Posterior vena cava (tissue), 2 donors: ENCODE measurements around the gene MAD1L1. TPM values are rescaled to one million over a fixed set of nuclear protein-coding genes. Genes with fewer than 3 reads are reported as not detected.
"Not testable (repeated sequence)": the region's sequence is repeated elsewhere in the genome, so short reads cannot be mapped to it uniquely, and the experiment has no call there.

Experiments
- DNase-seq: peaks from one replicate; pipeline ENCODE4 v3.0.0-alpha.2; 2020; ENCODE audit warnings: low spot score
- intact Hi-C, 2 donors: fragments of 100-400 bp; cut with DNase I; formaldehyde crosslinking; loops; one replicate each; pipeline versions ENCODE4 v1.14.1 to v1.14.2; 2022 to 2023
- total RNA-seq, 2 donors: library from RNA; stranded (reverse); fragmentation: NEBNext Ultra II Directional; extraction: Animal tissue kit (Norgen Biotek cat#: 25700); gene quantifications; one replicate each; pipeline ENCODE4 v1.2.1, GENCODE V29; 2021
- donor health status: DM: yes; HTN: yes; CAD: no.
- donor health status: DM: yes; HTN: yes; CAD: no.

Gene MAD1L1
- total RNA-seq, 2 donors from 2014 or later, result 17.3 to 24.7 TPM

- DNase-seq, result no peak
Observed at GRCh38 chr7:1893036-1893435, 339.7 kb downstream of the MAD1L1 start.

GRCh38 chr7:1892011-1892965 is 340.5 kb downstream of the MAD1L1 start:
- intact Hi-C loops, result no loop called here
- DNase-seq, result no peak

More at GRCh38 chr7:1893036-1893435, 339.7 kb downstream of the MAD1L1 start:
- intact Hi-C loops, result no loop called here

GRCh38 chr7:1890289-1891235 is 342.2 kb downstream of the MAD1L1 start:
- intact Hi-C loops, result no loop called here
- no peak for DNase-seq

DNA sequence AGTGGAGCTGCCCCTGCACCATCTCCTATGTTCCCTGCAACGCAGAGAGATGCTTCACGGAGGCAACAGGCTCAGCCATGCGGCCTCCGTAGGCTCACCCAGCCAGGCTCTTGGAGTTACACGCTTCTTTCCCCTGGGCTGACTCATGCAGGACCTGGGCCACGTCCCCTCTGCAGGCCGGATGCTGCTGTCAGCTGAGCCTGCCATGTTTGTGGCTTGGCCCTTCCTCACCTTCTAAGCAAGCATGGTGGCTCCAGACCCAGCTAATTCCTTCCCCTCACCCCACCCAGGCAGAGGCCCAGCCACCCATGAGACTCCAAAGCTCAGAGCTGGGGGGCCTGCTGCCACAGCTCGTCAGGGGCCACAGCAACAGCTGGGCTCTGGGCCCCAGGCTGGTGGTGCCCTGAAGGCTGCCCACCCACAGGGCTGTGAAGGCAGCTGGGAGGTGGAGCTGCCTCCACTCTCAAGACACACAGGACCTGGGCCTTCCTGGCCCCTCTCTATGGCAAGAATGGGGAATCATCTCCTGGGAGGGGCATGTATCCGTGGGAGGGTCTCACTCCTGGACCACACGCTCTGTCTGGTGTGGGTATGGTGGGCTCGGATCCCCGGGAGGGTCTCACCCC is 343.1 kb downstream of the MAD1L1 start:
- intact Hi-C loops, result loop anchor here in 1 of 2 donors (10.0 kb wide), 1 partner anchor 1415 kb away; no protein-coding TSS in a partner anchor

GRCh38 chr7:1889091-1889490 is 343.7 kb downstream of the MAD1L1 start:
- intact Hi-C loops, result loop anchor here in 1 of 2 donors (10.0 kb wide), 1 partner anchor 1414 kb away; no protein-coding TSS in a partner anchor
- no peak for DNase-seq

More for the DNA sequence above, 343.1 kb downstream of the MAD1L1 start:
- no peak for DNase-seq

GRCh38 chr7:1888425-1888824 is 344.3 kb downstream of the MAD1L1 start:
- DNase-seq, result no peak
- intact Hi-C loops, result loop anchor here in 1 of 2 donors (10.0 kb wide), 1 partner anchor 1414 kb away; no protein-coding TSS in a partner anchor

DNA sequence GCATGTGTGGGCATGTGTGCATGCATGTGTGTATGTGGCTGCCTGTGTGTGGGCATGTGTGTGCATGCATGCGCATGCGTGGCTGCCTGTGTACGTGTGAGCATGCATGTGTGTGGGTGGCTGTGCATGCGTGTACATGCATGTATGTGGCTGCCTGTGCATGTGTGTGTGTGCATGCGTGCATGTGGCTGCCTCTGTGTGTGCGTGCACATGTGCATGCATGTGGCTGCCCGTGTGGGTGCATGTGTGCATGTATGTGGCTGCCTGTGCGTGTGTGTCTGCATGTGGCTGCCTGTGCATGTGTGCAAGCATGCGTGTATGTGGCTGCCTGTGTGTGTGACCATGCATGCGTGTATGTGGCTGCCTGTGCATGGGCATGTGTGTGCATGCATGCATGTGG is 345.5 kb downstream of the MAD1L1 start:
- intact Hi-C loops, result loop anchor here in 1 of 2 donors (10.0 kb wide), 1 partner anchor 1412 kb away; no protein-coding TSS in a partner anchor
- no peak for DNase-seq

DNA sequence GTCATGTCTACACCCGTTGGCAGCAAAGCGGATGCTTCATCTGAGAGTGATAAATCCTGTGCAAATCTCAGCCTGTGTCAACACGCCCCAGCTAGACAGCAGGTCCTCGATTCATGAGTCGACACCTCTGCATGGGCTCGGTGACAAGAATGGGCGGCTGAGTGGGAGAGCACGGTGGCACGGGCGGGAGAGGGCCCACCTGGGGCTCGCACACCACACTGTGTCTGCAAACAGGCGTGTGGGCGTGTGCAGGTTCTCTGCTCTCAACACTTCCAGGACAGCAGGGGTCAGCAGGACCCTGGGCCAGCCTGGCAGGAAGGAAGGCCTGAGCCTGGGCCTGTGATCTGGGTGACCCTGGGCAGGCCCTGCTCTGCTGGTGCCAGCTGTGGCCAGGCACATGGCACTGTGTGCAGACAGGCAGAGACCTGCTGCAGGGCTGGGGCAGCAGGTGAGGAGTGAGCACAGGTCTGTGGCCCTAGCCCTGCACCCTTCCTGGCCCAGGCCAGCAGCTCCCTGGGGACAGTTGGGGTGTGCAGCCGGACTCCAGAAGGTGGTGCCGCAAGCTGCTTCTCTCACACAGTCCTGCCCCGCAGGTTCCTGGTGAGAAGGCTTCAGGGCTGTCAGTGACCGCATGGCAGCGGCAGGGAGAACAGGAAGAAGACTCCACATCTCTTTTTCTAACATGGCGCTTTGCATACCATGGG is 346.2 kb downstream of the MAD1L1 start:
- intact Hi-C loops, result loop anchor here in 1 of 2 donors (10.0 kb wide), 1 partner anchor 1412 kb away; no protein-coding TSS in a partner anchor
- no peak for DNase-seq

DNA sequence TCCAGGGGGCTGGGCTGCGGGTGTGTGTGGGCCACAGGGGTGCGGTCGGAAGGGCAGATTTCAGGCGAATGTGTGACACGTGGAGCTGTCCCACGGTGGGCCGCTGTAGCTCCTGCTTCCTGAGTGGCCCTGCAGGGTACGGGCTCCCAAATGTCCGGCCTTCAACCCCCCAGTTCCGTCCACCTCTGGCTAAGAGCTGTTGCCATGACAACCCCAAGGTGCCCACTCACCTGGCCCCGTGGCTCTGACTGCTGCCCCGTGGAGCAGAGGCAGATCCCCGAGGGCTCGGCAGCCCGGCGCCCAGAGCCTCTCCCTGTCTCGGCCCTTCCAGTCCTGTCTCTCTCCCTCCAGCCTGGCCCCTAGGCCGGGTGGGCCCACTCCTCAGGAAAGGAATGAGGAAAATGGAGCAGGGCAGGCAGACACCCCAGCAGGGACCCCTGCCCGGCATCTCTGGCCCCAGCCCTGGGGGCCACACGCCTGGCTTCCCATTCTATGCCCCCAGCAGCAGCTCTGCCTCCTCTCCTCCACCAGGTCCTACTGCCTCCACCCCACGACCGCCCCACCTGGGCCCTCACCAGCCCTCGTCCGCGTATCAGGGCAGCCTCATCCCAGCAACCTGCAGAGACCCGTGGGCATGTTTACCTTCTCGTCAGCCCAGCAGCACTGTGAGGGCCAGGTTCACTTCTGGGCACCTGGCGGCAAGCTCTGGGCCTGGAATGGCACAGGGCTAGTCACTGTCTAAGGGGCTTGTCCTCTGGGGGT is 347.1 kb downstream of the MAD1L1 start:
- intact Hi-C loops, result loop anchor here in 1 of 2 donors (10.0 kb wide), 1 partner anchor 1411 kb away; no protein-coding TSS in a partner anchor
- no peak for DNase-seq

DNA sequence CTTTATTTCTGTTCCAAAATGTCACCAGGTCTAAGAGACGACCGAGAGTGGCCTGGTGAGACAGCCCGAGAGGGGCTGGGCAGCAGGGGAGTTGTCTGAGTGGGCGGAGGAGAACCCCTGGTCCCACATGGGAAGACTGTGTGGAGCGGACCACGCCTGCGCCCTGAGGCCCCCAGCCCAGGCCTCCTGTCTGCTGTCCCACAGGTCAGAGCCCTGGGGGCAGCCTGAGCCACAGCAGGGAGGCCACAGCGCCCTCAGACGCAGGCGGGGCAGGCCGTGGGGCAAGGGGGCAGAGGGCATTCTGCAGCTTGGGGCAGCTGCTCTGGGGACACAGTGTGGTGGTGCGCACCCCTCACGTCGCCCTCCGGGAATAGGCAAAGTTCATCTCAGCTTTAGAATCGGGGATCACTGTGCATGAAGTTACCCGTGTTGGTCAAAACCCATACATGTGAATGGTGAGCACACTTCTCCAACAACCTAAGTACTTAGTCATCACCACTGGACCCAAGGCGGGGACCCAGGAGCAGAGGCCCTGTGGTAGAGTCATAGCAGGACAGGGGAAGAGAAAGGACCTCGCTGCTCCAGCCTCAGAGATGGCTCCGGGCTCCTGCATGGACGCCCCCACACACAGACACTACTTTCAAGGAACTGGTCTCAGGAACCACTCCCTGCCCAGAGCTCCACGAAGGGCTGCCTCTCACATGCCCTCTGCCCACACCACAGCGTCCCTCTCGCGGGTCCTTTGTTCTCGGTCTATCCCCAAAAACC is 348.0 kb downstream of the MAD1L1 start:
- DNase-seq, result no peak
- intact Hi-C loops, result loop anchor here in 1 of 2 donors (10.0 kb wide), 1 partner anchor 1410 kb away; no protein-coding TSS in a partner anchor

GRCh38 chr7:1883834-1884582 is 348.7 kb downstream of the MAD1L1 start:
- intact Hi-C loops, result loop anchor here in 1 of 2 donors (10.0 kb wide), 1 partner anchor 1409 kb away; no protein-coding TSS in a partner anchor
- no peak for DNase-seq

DNA sequence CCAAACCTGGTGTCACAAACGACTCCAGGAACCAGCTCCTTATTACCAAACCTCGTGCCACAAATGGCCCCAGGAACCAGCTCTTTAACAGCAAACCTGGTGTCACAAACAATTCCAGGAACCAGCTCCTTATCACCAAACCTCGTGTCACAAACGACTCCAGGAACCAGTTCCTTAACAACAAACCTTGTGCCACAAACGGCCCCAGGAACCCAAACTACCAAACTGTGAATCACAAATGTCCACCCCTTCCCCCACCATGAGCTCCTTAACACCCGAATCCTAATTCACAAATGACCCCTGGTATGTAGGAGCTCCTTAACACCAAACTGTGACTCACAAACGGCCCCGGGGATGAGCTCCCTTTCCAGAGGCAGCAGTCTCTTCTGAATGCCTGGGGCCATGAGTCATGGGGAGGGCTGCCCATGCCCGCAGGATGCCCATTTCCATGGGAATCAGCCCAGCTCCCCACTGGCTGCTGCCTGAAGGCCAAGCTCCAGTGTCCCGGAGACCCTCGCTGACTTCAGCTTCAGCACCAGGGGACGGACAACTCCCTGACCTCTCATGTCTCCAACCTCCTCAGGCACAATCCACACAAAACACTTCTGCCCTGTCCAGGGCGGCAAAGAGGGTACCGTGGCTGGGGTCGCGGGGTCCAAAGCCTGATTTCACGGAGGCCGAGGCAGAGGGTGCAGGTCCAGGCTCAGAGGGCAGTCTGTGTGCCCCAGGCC is 349.5 kb downstream of the MAD1L1 start:
- DNase-seq, result no peak
- intact Hi-C loops, result loop anchor here in 1 of 2 donors (10.0 kb wide), 1 partner anchor 1408 kb away; no protein-coding TSS in a partner anchor

- intact Hi-C loops, result loop anchor here in 1 of 2 donors (10.0 kb wide), 1 partner anchor 1408 kb away; no protein-coding TSS in a partner anchor
- DNase-seq, result no peak
Observed at GRCh38 chr7:1882451-1882850, 350.3 kb downstream of the MAD1L1 start.

DNA sequence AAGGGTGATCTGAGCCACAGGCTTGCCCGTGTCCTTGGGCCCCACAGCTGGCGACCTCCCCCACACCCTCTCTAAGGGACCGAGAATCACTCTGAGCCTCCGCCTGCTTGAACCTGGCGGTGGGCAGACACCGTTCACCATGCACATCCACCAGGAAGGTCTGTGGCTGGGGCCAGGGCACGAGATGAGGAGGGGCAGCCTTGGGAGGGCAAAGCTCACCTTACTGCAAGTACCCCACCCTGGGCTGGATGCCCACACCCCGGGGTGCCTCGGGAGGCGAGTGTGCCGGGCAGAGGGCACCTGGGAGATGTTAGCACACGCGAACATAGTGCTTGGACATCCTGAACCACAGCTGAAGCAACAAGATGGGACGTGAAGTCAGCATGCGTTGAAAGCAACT is 350.8 kb downstream of the MAD1L1 start:
- intact Hi-C loops, result loop anchor here in 1 of 2 donors (10.0 kb wide), 1 partner anchor 1407 kb away; no protein-coding TSS in a partner anchor
- DNase-seq, result no peak

GRCh38 chr7:1876641-1877040 is 356.1 kb downstream of the MAD1L1 start:
- intact Hi-C loops, DNase-seq: not testable (repeated sequence)
